SK-MEL-5 (cell line): Measurements from ENCODE around the gene TRMT1L. TPM values are rescaled to one million over a fixed set of nuclear protein-coding genes. Genes with fewer than 3 reads are reported as not detected.

Source experiments
- DNase-seq: peaks from one replicate; pipeline ENCODE4 v3.0.0-alpha.2; 2016; ENCODE audit warnings: low read depth, low spot score
- in situ Hi-C: cut with HindIII; loops from 2 replicates; pipeline ENCODE4 v1.10.0; 2016; ENCODE audit warnings: low sequenced_read_pairs, high pct_unique_total_duplicates, low pct_unique_long_range_greater_than_20kb
- total RNA-seq: library from RNA; depleted of rRNA; stranded (reverse); fragments of >200 nt; shearing (Covaris generic); gene quantifications from 2 replicates; pipeline ENCODE4 v1.2.3, GENCODE V29; 2014

TRMT1L gene
- total RNA-seq, 1 experiment from 2014 or later = 28.2 TPM

GRCh38 chr1:185144233-185144632, 12.5 kb downstream of the TRMT1L start:
- in situ Hi-C loops = no loop called here
- DNase-seq = no peak

- no peak for DNase-seq
- in situ Hi-C loops = no loop called here
These were observed 17.5 kb downstream of the TRMT1L start for GRCh38 chr1:185139246-185139645.

- no peak for DNase-seq
- in situ Hi-C loops = no loop called here
These were observed 18.7 kb downstream of the TRMT1L start for GRCh38 chr1:185137896-185138545.

DNA sequence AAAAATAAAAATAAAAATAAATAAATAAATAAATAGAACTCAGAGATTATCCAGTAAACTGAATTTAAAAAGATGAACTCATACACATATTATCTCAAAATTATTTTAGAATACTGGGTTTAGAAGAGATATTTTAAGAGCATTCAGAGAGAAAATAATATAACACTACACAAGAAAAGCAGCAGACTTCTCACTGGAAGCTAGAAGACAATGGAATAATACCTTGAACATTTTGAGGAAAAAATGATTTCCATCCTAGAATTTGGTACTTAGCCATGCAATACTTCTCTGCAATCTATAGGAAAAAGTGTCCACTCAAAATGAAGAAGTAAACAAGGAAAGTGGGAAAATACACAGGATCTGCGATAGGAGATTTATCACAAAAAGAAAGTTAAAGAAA, 24.2 kb downstream of the TRMT1L start:
- DNase-seq = no peak
- in situ Hi-C loops = no loop called here

DNA sequence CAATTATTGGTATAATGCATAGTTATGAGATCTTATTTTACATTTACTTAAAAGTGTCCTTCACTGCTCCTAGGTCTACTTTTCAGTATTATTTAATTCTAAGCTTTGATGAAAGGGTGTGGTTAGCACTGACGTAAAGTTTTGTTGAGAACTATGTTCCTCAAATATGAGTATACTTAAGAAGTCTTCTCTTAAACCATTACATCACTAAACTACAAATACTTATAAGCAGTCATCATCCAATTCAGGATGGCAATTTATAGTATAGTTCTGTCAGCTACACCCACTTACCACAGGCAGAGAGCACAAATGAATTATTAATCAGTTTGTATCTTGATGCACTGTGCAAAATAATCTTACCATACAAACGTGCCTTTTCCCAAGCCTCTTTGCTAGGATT, 27.0 kb downstream of the TRMT1L start:
- in situ Hi-C loops = no loop called here

DNA sequence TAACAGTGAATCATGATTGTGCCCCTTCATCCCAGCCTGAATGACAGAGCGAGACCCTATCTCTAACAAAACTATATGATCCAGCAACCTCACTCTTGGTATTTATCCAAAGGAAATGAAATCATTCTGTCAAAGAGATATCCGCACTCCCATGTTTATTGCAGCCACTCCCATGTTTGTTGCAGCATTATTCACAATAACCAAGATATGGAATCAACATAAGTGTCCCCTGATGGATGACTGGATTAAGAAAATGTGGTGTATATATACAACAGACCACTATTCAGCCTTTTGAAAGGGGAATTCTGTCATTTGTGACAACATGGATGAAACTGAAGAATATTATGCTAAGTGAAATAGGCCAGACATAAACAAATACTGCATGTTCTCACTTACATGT, 44.4 kb downstream of the TRMT1L start:
- in situ Hi-C loops = no loop called here
- DNase-seq = no peak

More for the DNA sequence above, 27.0 kb downstream of the TRMT1L start:
- no peak for DNase-seq

GRCh38 chr1:185111873-185112272, 44.9 kb downstream of the TRMT1L start:
- in situ Hi-C loops = no loop called here
- DNase-seq = no peak

DNA sequence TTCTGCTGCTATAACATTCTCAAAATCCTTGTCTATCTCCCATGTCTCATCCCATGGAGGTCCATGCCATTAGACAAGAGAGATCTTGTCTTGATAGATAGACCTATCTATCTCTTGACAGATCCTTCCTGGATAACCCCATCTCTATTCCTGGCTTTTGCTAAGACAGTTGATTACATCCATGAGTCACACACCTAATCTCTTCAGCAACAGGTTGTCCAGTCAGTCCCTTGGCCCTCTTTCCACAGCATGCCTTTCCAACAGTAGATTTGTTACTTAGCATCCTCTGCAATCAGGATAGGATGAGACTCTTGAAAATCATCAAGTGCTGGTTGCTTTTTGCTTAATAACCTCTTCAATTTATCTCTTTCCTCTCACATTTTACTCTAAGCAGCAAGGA, 46.6 kb downstream of the TRMT1L start:
- in situ Hi-C loops = no loop called here
- no peak for DNase-seq

DNA sequence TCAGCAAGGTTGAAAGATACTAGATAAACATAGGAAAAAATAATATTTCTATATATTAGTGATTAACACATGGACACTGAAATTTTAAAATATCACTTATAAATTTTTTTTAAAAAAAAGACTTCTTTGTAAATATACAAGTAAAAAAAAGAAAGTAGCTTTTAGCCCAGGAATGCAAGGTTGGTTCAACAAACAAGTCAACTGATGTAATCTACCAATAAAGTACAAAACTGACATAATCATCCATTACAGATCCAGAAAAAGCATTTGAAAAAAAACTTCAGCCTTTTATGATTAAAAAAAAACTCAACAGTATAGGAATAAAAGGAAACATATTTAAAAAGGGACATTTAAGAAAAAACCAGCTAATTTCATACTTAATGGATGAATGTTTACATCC, 48.4 kb downstream of the TRMT1L start:
- no peak for DNase-seq
- in situ Hi-C loops = no loop called here

DNA sequence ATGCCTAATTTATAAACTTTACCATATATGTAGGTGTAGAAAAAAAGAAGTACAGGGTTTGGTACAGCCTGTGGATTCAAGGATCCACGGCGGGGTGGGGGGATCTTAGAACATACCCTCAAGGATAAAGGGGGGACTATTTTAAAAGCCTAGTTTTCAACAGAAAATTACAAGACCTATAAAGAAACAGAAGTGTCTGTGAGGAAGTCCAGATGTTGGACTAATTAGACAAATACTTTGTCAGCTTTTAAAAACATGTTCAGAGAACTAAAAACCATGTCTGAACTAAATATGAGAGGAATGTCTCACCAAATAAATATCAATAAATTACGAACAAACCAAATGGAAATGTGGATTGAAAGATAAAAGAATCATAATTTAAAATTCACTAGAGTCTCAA, 51.6 kb downstream of the TRMT1L start:
- in situ Hi-C loops = no loop called here

GRCh38 chr1:185104083-185104482, 52.7 kb downstream of the TRMT1L start:
- in situ Hi-C loops = no loop called here
- DNase-seq = peak; percentile 40

More for the DNA sequence above, 51.6 kb downstream of the TRMT1L start:
- no peak for DNase-seq

GRCh38 chr1:185096531-185096930, 60.2 kb downstream of the TRMT1L start:
- DNase-seq = no peak
- in situ Hi-C loops = no loop called here

DNA sequence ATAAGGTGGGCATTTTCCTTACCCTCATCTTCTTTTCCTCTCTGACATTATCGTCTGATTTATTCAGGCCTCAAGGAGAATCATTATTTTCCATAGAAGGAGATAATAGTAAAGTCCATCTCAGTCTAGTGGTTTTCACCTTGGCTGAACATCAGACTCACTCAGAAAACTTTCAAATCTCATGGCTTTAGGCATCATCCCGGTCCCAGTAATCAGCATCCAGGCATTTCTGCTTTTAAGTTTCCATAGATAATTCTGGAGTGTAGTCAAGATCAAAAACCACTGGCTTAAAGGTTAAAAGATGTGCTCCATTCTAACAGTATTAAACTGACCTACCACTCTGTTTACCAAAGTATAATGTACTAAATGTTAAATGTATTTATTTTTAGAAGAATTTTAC, 62.0 kb downstream of the TRMT1L start:
- no peak for DNase-seq
- in situ Hi-C loops = no loop called here

DNA sequence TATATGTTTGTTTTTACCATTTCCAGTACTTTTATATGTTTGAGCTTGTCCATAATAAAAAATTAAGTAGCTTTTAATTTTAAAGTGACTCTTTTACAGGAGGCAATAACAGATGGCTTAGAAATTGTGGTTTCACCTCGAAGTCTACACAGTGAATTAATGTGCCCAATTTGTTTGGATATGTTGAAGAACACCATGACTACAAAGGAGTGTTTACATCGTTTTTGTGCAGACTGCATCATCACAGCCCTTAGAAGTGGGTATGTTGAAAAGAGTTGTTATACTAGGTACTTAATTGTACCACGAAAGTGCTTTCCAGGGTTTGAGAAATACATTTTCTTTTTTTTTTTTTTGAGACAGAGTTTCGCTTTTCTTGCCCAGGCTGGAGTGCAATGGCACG, 65.3 kb downstream of the TRMT1L start:
- in situ Hi-C loops = no loop called here

GRCh38 chr1:185087746-185088145, 69.0 kb downstream of the TRMT1L start:
- in situ Hi-C loops = no loop called here
- no peak for DNase-seq

More for the DNA sequence above, 65.3 kb downstream of the TRMT1L start:
- no peak for DNase-seq

GRCh38 chr1:185087101-185087500, 69.7 kb downstream of the TRMT1L start:
- no peak for DNase-seq
- in situ Hi-C loops = no loop called here

DNA sequence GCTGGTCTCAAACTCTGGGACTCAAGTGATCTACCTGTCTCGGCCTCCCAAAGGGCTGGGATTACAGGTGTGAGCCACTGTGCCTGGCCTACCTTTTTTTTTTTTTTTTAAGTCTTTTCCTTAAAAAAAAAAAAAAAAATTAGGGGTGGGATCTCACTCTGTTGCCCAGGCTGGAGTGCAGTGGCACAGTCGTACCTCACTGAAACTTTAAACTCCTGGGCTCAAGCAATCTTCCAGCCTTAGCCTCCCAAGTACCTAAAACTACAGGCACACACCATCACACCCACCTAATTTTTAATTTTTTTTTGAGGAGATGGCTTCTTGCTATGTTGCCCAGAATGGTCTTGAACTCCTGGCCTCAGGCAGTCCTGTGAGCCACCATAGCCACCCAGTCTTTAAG, 72.9 kb downstream of the TRMT1L start:
- in situ Hi-C loops = no loop called here
- DNase-seq = no peak

DNA sequence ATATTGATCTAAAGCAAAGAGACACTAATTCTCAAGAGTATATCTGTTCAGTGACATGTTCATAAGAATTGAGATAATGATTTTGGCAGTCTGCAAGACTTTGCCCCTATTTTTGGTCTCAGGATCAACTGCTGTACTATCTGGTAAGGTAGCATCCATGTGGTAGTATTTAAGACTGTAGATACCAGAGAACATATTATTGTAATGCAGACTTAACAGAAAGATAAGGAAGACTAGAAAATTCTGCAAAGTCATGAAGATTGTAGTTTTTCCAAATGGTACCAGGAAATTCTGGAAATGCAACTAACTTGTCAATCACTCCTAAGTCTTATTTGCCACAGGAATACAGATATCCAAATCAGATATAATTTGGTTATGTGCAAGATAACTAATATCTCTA, 76.3 kb downstream of the TRMT1L start:
- in situ Hi-C loops = no loop called here
- no peak for DNase-seq

- DNase-seq = no peak
- in situ Hi-C loops = no loop called here
These were observed 79.4 kb downstream of the TRMT1L start for GRCh38 chr1:185077374-185077773.

GRCh38 chr1:185075476-185075875, 81.3 kb downstream of the TRMT1L start:
- in situ Hi-C loops = no loop called here
- DNase-seq = no peak
